GM19397 (cell line): ENCODE data around the gene MSI2.

ENCODE experiments used
- ATAC-seq: cut with Tn5 transposase; IDR thresholded peaks from one replicate; pipeline ENCODE4 v1.9.1; 2021; ENCODE audit warnings: mild to moderate bottlenecking, moderate library complexity; ENCODE audit not compliant: unreplicated experiment

The MSI2 gene

GRCh38 chr17:57532556-57532955 lies 276.2 kb downstream of the MSI2 start:
- ATAC-seq, result no peak

DNA sequence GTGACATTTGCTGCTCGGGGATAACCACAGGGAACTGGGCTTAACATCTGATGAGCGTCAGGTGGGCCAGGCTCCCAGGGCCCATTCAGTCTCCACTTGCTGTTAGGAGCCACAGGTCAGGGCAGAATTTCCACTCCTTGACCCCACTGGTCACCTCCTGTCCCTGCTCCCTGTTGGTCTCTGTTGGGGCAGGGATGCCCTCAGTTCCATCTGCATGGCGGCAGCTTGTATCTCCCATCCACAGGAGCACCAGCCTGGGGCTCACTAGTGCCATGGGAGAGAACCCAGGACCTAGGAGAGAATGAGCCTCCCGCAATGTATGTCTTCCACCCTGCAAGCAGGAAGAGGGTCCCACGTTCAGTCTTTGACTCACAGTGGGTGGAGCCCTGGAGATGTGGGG lies 276.6 kb downstream of the MSI2 start:
- no peak for ATAC-seq

DNA sequence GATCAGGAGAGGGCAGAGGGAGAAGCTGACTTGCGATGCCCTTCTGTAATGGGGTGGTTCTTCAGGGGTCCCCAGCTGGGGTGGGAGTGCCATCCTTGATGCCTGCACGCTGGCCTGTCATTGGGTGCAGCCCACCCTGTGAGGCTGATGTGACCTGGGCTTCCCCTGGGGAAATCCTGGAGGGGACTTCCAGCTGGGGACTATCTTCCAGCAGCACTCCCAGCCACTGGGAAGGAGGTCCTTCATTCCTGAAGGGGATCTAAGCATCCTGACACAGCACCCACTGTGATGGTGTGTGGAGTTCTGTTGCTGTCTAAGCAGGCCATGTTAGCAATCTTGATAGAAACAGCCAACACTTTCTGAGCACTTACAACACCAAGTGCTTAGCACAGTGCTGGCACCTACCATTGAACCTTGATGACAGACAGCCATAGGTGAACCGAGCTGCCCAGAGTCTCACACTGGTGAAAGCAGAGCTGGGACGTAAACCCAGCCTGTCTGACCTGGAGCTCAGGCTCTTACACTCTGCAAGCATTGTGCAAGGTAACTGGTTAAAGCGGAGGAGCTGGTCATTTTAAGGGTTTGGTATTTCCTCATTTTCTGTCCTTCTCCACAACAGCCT lies 277.5 kb downstream of the MSI2 start:
- no peak for ATAC-seq

GRCh38 chr17:57534863-57535248 lies 278.5 kb downstream of the MSI2 start:
- no peak for ATAC-seq

DNA sequence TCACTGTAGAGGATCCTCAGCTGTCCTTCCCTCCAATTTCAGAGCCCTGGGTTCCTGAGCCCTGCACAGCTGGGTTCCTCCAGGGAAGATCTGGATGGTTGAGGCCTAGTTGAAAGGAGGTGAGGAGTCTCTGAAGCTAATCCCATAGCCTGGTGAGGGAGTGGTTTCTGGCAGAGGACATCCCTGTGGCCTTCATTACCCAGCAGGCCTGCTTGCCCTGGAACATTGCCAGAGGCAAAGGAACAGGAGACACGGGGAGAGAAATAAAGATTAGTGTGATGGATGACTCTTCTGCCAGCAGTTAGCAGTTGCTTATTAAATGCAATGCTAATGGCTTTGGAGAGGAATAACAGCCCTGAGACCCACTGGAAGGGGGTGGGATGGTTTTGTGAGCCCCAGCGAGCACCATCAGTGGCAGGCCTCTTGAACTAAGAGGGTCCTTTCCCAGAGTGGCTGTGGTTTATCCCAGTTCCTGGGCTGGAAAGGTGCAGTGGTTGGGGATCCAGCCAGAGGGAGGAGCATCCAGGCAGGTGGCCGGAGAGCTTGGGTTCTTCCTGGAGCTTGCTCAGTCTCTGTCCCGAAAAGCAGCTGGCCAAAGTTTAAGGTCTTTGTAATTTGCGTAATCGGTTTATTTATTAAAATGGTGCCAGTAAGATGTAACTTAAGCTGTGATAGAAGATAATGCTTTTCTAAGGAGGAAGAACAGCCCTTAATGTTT lies 279.1 kb downstream of the MSI2 start:
- ATAC-seq, result no peak

DNA sequence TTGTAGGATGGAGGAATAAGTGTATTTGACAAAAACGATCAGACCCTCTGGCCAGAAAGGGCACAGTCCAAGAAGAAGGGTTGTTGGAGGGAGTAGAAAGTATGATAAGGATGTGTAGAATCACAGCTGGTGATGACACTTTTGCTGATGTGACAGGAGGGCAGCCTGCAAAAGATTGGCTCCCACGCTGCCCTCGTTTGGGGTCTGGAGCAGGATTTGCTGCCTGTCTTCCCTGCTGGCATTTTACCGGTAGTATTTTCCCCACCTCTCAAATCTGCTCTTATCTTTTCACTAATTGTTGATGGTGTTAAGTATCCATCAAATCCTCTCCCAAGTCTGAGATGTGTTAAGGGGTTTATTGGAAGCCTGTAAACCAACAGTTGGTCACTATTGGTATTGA lies 280.0 kb downstream of the MSI2 start:
- no peak for ATAC-seq

DNA sequence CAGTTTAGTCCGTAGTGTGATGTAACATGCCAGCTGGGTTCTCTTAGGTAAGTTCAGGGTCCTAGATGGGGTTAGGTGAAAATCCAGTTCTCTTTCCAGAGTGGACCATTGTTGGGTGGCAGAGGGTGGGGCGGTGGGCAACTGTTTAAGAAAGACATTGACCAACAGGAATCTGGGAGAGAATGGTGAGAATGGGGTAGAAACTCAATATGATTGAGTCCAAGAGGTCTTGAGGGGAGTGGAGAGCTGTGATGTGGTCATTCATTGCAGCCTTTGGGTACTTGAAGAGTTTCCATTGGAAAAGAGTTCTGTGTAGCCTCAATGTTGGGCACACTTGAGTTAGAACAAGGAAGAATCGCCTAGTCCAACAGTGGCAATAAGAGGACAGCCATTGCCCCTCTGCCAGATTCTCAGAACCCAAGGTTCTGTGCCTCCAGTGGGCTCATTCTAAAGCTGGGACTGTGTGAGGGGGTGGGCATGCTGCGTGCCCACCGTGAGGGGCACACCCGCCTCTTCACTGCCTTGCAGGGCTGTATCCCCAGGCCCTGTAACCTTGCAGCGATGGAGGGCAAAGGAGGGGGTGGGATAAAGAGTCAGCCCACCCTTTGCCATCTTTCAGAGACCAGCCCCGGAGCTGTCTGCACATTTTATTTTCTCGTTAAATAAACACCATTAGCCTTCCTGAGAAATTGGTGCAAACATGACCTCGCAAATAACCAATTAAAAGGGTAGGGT lies 280.6 kb downstream of the MSI2 start:
- no peak for ATAC-seq

- ATAC-seq, result no peak
Measured at GRCh38 chr17:57537524-57538410, 281.4 kb downstream of the MSI2 start.

DNA sequence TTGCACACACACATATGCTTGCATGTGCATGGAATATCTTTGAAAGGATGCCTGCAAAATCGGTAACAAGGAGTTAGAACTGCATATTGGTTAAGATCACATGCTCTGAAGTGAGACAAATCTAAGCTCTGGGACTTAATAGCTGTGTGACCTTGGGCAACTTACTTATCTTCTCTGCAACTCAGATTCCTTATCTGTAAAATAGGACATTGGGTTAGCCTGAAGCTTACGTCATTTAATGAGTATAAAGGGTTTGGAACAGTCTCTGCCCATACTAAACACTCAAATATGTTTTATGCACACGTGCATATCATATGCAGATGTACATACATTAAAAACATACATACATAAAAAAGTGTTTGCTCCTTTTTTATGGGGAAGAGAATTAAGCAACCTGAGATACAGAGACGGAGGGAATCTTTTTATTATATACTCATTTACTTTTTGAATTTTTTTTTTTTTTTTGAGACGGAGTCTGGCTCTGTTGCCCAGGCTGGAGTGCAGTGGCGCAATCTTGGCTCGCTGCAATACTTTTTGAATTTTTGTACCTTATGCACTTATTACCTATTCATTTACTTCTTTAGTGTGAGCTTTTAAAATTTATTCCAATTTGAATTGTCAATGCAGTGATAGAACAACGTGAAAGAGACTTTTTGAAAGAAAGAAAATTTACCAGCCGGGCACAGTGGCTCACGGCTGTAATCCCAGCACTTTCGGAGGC lies 282.6 kb downstream of the MSI2 start:
- ATAC-seq, result no peak

DNA sequence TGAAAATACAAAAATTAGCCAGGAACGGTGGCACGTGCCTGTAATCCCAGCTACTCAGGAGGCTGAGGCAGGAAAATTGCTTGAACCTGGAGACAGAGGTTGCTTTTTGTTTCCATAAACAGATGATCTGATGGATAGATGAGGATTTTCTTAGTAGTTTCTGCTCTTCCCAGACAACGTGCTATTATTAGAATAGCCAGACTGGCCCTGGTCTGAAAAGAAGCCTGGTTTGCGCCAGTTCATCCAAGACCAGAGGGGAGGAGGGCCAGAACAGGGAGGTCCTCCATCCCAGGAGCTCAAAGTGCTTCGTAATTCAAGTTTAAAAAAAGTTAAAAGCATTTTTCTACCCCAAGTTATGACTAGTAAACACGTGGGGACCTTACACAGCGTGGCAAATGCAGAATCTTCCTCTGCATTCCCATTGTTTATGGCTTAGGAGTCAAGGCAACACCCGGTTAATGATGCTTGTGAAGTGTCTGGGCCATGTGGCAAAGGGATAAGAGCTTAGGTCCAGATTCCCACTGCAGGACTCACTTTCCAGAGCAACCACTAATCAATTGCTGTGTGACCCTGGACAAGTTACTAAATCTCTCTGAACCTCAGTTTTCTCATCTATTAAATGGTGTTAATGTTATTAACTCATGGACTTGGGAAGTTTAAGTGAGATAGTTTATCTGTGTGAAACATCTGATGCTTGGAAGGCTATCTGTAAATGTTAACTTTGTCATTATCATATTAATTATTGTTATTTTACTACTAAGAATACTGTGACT lies 283.4 kb downstream of the MSI2 start:
- no peak for ATAC-seq

DNA sequence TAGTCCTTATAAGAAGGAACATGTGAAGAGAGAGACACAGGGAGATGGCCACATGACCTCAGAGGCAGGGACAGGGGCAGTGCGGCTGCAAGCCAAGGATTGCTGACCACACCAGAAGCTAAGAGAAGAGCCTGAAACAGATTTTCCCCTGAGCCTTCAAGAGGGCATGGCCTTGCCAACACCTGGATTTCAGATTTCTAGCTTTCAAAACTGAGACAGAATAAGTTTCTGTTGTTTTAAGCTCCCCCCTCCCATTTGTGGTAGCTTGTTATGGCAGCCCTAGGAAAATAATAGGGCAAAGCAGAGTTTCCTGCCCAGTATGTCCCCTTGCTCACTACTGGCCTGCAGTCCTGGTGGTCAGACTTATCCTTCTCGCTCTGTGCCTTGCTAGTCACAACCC lies 284.3 kb downstream of the MSI2 start:
- ATAC-seq, result no peak

- no peak for ATAC-seq
Measured at GRCh38 chr17:57541049-57541448, 284.7 kb downstream of the MSI2 start.

DNA sequence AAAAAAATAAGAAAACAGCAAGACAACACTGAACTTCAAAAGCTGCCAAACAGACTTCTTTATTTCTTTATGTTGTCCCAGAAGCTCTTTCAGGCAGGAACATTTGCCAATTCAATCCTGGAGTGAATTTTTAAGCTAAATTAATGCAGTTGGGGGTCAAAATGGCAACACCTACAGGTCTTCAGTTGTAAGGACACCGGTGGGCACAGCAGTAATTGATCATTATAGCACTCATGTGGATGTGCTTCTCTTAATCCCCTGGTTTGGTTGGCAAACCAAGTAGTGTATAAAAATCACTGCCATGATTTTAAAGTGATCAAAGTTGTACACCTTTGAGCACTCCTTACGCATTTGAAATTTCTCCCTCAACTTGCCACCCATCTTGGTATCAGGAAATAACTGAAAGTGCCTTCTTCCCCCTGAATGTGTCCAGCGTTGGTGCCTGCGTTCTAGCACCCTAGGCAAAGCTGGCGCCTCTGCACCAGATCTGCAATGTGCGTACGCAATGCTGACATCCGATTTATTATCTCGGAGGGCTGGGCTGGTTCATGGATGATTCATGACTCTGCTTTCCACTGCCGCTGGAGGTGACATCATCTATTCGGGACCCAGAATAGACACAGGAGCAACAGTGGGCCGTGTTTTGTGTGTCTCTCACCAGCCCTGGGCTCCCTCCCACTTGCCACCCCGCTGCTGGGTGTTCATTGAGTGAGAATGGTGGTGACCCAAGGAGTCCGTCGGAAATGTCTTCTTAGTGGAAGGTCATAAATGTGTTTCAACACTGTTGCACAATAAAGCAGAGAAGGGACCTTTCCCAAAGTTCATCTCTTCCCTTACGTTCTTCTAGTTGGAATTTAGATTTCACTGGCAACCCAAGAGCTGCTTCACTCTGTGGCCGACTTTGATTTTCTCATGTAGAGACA lies 285.4 kb downstream of the MSI2 start:
- ATAC-seq, result no peak

GRCh38 chr17:57542510-57542909 lies 286.2 kb downstream of the MSI2 start:
- ATAC-seq, result no peak

GRCh38 chr17:57543230-57543629 lies 286.9 kb downstream of the MSI2 start:
- ATAC-seq, result no peak

DNA sequence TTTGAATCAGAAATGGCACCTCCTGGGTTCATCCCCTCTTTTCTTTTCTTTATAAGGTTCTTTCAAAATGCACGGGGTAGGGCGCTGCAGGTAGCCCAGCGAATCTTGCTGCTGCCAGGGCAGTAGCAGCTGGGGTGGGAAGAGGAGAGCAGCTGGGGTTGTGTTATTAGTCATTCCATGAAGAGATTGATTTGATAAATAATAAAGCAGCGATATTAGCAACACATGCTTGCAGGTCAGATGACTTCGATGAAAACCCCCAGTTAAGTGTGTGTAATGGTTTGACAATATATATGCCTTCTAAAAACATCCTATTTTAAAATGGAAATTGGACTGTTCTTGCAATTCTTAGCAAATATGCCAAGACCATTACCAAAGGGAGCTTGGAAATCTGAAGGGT lies 288.1 kb downstream of the MSI2 start:
- ATAC-seq, result no peak

GRCh38 chr17:57544834-57545463 lies 288.6 kb downstream of the MSI2 start:
- no peak for ATAC-seq

GRCh38 chr17:57545731-57546342 lies 289.5 kb downstream of the MSI2 start:
- no peak for ATAC-seq
